Measurements from ENCODE around the gene LRP1-AS.
A peak's percentile ranks its signal among the peaks of the same experiment; 100 is the strongest.

LRP1-AS gene

DNA sequence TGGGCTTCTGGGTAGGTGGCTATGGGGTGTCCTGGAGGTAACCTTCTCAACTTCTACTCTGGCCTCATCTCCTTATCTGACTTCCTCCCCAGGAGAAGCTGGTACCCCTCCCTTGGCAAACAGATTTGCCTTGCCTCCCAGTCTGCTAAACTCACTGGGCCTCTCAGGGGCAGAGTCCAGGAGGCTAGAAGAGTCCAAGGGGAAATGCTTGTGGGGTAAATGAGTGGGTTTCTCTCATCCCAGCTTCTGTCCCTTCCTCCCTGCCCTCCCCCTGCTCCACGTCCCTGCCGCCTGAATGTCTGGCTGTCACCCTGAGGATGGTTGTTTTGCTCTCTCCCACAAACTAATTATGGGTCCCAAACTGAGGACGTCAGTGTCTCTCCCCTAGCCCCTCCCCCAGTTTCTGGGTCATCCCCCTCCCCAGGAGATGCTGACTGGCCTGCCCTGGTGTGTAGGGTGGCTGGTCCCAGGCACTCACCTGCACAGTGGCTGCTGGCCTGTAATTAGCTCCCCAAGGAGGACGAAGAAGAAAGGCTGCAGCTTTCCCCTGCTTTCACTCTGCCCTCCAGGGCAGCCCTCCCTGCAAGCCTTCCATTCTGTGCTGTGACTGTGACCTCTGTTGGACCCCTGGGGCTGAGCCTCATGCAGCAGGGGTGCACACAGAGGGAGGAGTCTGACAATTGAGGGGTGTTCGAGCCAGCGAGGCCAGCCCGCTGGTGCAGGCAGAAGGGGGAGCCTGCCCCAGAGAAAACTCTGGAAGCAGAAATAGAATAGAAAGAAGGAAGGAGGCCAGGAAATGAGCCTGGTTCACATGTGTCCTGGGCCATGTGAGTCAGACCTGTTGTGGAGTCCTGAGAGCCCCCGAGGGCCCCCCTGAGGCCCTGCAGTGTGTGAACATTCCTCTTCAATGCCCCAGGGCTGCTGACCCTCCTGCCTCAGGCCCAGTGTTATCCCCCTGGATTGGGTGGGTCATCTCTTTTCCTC lies at the start of gene LRP1-AS:
Gene LRP1-AS, minus strand, starts transcription at position 659 of the 984 bp plus-strand sequence.
- no peak for DNase-seq (ENCODE audit: low read depth)

DNA sequence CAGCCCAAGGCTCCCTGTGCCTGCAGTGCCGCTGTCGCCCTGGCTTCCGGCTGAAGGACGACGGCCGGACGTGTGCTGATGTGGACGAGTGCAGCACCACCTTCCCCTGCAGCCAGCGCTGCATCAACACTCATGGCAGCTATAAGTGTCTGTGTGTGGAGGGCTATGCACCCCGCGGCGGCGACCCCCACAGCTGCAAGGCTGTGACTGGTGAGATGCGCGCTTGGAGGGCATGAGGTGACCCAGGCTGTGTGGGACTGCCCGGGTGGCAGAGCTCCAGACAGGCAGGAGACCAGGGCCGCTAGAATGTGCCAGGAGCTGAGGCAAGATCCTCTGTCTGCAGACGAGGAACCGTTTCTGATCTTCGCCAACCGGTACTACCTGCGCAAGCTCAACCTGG lies 49.5 kb upstream of the LRP1-AS start:
- DNase-seq (ENCODE audit: low read depth): no peak

DNA sequence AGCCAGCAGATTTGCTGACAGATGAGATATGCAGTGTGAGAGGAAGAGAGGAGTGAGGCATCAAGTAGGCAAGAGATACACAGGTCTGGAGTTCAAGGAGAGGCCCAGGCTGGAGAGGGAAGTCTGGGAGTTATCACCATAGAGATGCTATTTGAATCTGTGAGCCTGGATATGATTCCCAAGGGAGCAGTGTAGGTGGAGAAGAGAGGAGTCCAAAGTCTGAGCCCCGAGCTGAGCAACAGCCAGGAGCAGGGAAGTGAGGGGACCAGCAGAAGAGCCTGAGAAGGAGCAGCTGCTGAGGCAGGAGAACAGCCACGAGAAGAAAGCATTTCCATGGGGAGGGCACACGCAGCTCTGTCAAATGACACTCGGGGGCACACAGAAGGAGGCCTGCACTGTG lies 49.0 kb upstream of the LRP1-AS start:
- no peak for DNase-seq (ENCODE audit: low read depth)

DNA sequence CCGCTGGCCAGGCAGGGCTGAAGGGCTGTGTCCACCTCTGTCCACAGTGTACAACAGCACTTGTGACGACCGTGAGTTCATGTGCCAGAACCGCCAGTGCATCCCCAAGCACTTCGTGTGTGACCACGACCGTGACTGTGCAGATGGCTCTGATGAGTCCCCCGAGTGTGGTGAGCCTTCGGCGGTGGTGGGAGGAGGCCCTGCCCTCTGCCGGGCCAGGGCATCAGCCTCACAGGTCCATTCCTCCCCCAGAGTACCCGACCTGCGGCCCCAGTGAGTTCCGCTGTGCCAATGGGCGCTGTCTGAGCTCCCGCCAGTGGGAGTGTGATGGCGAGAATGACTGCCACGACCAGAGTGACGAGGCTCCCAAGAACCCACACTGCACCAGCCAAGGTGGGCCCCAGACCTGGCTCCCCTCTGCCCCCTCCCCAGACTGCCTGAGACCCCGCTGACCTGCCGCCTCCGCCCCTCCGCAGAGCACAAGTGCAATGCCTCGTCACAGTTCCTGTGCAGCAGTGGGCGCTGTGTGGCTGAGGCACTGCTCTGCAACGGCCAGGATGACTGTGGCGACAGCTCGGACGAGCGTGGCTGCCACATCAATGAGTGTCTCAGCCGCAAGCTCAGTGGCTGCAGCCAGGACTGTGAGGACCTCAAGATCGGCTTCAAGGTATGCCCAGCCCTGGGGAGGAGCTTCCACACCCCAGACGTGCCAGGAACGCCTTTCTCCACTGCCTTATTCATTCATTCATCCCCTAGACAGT lies 48.4 kb upstream of the LRP1-AS start:
- DNase-seq (ENCODE audit: low read depth): no peak

DNA sequence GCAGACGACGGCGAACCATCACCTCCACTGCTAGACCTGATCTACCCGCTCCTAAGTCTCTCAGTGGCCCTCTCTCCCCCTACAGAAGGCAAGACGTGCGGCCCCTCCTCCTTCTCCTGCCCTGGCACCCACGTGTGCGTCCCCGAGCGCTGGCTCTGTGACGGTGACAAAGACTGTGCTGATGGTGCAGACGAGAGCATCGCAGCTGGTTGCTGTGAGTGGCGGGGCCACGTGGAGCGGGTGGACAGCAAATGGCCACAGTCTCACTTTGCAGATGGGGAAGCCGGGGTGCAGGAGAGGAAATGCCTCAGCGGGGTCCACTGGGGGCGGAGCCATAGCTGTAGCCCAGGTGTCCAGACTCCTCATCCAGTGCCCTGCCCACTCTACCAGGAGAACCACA lies 47.8 kb upstream of the LRP1-AS start:
- no peak for DNase-seq (ENCODE audit: low read depth)

DNA sequence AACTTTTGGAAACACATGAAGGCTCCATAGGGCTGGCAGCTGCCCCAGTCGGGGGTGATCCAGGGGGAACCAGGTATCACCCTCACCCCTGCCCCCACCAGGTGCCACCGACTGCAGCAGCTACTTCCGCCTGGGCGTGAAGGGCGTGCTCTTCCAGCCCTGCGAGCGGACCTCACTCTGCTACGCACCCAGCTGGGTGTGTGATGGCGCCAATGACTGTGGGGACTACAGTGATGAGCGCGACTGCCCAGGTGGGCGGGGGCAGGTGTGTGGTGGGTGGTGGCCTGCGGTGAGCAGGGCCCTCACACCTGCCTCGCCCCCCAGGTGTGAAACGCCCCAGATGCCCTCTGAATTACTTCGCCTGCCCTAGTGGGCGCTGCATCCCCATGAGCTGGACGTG lies 46.8 kb upstream of the LRP1-AS start:
- no peak for DNase-seq (ENCODE audit: low read depth)

DNA sequence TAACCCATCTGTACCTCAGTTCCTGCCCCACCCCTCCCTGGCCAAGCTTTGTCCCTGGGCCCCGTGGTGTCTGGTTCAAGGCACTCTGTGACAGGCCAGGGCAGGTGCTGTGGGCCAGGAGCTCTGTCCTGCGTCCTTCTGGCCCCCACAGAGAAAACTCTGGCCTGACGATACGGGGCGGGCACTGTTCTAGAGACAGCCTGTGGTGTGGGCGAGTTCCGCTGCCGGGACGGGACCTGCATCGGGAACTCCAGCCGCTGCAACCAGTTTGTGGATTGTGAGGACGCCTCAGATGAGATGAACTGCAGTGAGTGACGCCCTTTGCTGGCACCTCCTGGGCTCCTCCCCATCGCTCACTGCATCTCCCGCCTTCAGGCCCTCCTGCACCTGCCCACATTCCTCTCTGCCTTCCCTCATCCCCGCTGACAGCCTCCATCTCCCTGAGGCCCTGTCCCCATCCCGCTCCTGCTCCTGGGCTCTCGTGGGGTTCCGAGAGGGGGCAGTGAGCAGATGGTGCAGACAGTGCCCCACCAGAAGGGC lies 46.4 kb upstream of the LRP1-AS start:
- no peak for DNase-seq (ENCODE audit: low read depth)

DNA sequence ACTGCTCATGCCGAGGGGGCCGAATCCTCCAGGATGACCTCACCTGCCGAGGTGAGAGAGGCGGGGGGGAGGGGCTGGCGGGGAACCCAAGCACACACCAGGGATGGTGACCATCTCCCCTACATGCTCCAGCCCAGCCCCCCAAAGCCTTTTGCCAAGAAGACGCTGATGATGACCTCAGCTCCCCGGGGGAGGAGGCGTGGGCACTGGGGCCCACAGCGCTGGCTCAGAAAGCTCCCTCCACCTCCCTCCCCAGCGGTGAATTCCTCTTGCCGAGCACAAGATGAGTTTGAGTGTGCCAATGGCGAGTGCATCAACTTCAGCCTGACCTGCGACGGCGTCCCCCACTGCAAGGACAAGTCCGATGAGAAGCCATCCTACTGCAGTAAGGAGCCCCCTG lies 45.5 kb upstream of the LRP1-AS start:
- DNase-seq (ENCODE audit: low read depth): no peak

DNA sequence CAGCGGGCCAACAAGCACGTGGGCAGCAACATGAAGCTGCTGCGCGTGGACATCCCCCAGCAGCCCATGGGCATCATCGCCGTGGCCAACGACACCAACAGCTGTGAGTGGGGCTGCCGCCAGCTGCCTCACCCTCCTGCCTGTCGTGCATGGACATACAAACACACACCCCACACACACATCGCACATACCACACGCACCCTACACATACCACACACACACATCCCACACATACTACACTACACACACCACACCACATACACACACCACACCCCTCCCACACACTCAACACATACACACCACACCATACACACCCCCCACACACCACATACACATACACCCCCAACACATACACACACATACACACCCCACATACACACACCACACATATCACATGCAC lies 44.0 kb upstream of the LRP1-AS start:
- DNase-seq (ENCODE audit: low read depth): no peak

DNA sequence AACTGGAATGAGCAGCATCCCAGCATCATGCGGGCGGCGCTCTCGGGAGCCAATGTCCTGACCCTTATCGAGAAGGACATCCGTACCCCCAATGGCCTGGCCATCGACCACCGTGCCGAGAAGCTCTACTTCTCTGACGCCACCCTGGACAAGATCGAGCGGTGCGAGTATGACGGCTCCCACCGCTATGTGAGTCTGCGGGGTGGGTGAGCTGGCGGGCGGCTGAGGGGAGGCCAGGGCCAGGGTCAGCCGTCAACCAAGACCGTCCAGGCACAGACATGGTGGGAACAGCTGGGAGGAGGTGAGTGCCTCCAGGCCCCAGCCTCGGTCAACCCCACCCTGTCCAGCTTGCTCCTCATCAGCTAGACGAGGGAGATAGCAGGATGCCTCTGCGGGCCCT lies 43.4 kb upstream of the LRP1-AS start:
- DNase-seq (ENCODE audit: low read depth): no peak

DNA sequence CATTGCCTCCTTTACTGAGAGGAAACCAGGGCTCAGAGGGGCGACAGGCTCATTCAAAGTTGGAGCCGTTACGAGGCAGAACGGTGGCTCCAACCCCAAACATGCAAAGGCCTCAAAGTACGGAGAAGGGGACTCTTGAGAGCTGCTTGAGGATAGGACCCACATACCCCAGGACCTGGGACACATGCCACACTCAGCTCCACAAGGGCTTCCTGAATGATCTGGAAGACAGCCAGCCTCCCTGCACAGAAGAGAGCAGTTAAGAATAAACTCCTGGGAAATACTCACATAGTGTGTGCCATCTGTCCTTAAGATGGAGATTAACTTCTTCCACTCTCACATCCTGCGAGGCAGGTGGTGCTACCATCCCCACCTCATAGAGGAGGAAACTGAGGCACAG lies 42.6 kb upstream of the LRP1-AS start:
- no peak for DNase-seq (ENCODE audit: low read depth)

DNA sequence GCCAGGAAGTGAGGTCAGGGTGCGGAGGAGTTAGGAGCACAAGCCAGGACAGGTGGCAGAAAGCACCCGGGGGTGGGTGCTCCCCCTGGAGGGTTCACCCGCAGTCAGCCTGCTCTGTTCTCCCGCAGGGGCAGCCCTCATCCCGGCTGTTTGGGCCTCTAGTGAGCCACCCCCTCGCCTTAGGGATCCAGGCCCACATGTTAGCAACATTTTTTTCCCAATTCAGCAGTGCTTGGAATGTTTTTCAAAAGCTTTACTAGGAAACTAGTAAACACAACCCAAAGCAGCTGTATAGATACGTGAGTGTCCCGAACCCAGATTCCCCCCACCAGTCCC lies 40.6 kb upstream of the LRP1-AS start:
- no peak for DNase-seq (ENCODE audit: low read depth)

DNA sequence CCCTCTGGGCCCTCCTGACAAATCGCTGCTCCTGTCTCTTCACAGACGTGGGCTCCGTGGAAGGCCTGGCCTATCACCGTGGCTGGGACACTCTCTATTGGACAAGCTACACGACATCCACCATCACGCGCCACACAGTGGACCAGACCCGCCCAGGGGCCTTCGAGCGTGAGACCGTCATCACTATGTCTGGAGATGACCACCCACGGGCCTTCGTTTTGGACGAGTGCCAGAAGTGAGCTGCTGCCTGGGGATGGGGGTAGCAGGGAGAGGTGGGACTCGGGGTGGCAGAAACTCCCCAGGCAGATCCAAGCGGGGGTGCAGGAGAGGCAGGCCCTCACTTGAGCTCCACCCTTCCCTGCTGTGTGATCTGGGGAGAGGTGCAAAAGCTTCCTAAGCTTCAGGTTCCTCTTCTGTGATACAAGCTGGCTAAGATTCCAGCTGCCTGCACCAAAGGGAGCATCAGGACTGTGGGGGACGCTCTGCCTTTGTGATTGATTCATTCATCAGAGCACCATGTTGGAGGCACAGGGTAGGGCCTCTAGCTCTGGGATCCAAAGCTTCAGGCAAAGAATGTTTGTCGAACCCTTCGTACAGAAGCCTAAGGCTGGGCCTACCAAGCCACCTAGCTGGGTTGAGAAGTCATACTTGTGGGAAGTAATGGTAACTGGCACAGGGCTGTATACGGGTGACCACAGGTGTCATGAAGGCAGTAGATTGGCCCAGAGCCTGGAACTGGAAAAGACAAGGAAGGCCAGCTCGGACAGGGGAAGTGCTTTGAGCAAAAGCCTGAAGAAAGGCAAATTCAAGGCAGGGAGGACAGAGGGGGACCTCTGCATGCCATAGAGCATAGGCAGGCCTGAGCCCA lies 40.0 kb upstream of the LRP1-AS start:
- DNase-seq (ENCODE audit: low read depth): no peak

DNA sequence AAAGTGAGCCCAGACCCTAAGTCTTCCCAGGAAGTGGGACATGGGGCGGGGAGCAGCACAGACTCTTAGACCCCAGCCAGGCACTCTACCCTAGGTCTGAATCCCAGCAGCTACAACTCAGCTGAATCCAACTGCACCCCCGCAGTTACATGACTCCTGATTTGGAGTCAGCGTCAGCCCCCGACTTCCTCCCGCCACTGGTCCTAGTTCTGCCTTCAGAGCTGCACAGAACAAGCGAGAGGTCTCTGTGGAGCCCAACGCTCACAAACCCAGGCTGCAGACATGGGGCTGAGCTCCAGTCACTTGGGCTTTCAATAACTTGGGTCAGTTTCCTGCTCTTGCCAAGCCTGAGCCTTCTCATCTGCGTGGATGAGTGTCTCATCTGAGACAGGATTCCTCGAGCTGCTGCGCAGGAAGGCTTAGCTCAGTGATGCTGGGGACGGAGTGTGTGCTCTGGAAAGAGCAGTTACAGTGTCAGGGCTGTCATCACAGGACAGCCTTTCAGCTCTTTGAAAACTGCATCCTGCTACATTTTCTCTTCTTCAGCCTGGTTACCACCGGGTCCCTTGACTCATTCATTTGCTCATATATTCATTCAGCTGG lies 38.6 kb upstream of the LRP1-AS start:
- no peak for DNase-seq (ENCODE audit: low read depth)

DNA sequence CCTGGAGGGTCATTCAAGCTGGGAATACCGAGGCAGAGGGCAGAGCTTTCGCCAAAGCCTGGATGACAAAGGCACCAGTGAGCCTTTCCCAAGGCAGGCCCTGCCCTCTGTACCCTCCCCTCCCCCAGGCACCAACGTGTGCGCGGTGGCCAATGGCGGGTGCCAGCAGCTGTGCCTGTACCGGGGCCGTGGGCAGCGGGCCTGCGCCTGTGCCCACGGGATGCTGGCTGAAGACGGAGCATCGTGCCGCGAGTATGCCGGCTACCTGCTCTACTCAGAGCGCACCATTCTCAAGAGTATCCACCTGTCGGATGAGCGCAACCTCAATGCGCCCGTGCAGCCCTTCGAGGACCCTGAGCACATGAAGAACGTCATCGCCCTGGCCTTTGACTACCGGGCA lies 38.0 kb upstream of the LRP1-AS start:
- DNase-seq (ENCODE audit: low read depth): no peak

DNA sequence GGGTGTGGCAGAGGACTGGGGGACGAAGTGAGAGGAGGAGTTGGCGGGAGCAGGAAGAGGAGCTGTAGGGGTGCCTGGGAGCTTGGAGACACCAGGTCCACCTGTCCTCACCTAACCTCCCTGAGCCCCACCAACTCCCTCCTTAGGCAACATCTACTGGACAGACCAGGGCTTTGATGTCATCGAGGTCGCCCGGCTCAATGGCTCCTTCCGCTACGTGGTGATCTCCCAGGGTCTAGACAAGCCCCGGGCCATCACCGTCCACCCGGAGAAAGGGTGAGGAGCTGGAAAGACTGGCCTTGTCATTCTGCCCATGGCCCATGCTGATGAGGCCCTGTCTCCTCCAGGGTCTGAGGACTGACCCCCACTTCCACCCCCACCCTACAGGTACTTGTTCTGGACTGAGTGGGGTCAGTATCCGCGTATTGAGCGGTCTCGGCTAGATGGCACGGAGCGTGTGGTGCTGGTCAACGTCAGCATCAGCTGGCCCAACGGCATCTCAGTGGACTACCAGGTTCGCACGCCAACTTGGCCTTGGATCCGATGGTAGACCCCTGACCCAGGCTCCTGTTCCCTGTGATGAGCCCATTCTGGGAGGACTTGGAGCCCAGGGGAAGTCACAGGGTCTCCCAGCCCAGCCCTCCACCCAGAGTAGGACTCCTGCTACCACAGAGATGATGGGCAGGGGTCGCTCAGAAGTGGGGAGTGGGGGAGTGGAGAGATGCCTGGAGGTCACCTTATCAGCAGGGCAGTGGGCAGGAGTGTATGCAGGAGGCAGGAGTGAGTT lies 36.7 kb upstream of the LRP1-AS start:
- no peak for DNase-seq (ENCODE audit: low read depth)

DNA sequence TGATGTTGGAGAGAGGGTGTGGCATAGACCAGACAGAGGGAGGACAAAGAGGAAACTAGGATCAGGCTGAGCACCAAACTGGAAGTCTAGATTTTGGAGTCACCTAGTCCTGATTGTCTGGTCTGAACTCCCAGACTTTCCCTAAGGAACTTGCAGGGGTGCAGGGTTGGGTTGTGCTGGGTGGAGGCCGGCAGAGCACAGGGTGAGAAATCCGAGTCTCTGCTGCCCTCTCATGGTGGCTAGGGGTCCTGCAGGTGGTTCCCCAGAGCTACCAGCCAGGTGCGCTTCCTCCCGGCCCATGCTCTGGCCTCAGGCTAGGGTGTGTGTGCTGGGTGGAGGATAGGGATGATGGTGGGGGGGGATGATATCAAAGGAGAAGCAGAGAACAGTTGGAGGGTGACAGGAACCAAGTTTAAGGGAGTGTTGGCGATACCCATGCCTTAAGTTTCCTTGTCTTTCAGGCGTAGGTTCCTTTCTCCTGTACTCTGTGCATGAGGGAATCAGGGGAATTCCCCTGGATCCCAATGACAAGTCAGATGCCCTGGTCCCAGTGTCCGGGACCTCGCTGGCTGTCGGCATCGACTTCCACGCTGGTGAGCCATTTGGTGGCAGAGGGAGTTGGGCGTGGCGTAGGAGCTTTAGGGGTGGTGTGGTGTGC lies 35.6 kb upstream of the LRP1-AS start:
- peak; percentile 77 for DNase-seq (ENCODE audit: low read depth)

DNA sequence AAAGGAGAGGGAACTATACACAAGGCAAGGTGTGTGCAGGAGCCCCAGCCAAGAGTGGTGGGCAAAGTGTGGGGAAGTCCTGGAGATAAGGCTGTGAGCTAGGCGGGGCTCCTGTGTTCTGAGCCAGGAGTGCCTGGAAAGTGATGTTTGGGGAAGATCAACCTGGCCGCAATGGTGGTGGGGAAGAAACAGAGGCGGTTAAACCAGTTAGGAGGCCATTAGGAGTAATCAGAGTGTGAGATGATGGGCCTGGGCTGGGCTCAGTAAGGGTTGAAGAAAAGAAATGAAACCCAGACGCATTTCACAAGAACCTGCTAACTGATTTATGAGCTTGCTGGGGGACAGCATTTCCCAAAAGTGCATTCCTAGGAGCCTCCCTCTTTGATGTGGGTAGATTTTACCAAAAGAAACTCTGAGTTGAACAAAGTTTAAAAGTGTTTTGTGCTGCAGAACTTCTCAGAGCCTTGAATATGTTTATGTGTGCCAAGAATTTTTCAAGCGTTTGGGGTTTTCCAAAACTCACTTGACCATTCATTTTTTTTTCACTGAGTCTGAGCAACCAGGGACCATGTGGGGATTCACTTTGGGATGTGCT lies 34.2 kb upstream of the LRP1-AS start:
- DNase-seq (ENCODE audit: low read depth): no peak

DNA sequence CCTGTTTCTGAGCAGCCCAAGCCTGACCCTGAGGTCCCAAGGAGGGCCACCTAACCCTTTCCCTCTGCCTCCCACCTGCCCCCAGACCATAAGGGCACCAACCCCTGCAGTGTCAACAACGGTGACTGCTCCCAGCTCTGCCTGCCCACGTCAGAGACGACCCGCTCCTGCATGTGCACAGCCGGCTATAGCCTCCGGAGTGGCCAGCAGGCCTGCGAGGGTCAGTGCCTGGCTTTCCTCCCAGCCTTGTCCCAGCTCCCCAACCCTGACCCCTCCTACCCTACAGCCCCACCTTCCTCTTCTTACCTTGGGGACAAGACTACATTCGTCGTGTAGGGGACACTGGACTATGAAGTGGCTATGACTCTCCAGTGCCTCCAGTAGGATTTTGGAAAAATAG lies 33.7 kb upstream of the LRP1-AS start:
- DNase-seq (ENCODE audit: low read depth): no peak
